IgD-negative memory B cell (primary cell): ENCODE results near the gene MET. TPM values are rescaled to one million over a fixed set of nuclear protein-coding genes. Genes with fewer than 3 reads are reported as not detected.

Source experiments
- H3K27ac Mint-ChIP-seq, 3 donors: one replicate each; pipeline ENCODE4 v1.8.0; 2020 to 2022; ENCODE audit warnings: mild to moderate bottlenecking in 3 of 3, mixed read lengths in 3 of 3, moderate library complexity in 1 of 3
- H3K27me3 Mint-ChIP-seq: one replicate; pipeline ENCODE4 v1.8.0; 2021; ENCODE audit warnings: mixed read lengths
- H3K36me3 Mint-ChIP-seq: one replicate; pipeline ENCODE4 v1.8.0; 2020; ENCODE audit warnings: mild to moderate bottlenecking, mixed read lengths
- H3K4me1 Mint-ChIP-seq, 3 donors: one replicate each; pipeline ENCODE4 v1.8.0; 2020 to 2022; ENCODE audit warnings: mixed read lengths in 3 of 3, mild to moderate bottlenecking in 1 of 3
- H3K4me3 Mint-ChIP-seq, 4 donors: one replicate each; pipeline ENCODE4 v1.8.0; 2020 to 2022; ENCODE audit warnings: mild to moderate bottlenecking in 4 of 4, mixed read lengths in 4 of 4, moderate library complexity in 3 of 4
- H3K9me3 Mint-ChIP-seq, 3 donors: one replicate each; pipeline ENCODE4 v1.8.0; 2020 to 2021; ENCODE audit warnings: mixed read lengths in 3 of 3, mild to moderate bottlenecking in 1 of 3
- polyA plus RNA-seq: library from polyadenylated mRNA; unstranded; fragments of 300-500 nt; fragmentation: Illumina TruSeq; gene quantifications from one replicate; pipeline ENCODE4 v1.2.3, GENCODE V29; 2021

The MET gene
- polyA plus RNA-seq, 1 donor from 2014 or later: not detected

- no peaks in the 10 kb centered on the region for H3K4me1 Mint-ChIP-seq
- no peak overlapping the region for H3K27ac Mint-ChIP-seq
- no peaks in the 10 kb centered on the region for H3K36me3 Mint-ChIP-seq
- H3K9me3 Mint-ChIP-seq: no peaks in the 10 kb centered on the region
- no peak overlapping the region for H3K4me3 Mint-ChIP-seq
- peaks cover 2% of the 10 kb centered on the region for H3K27me3 Mint-ChIP-seq
These were observed 109.6 kb downstream of the MET start for GRCh38 chr7:116781584-116781983.

- Mint-ChIP-seq H3K9me3 (no peaks in the 10 kb centered on the region), H3K4me1 (no peaks in the 10 kb centered on the region), H3K27ac (no peak overlapping the region), H3K36me3 (no peaks in the 10 kb centered on the region), H3K4me3 (no peak overlapping the region), H3K27me3 (peaks cover 2% of the 10 kb centered on the region)
These were observed 110.2 kb downstream of the MET start for GRCh38 chr7:116782177-116782711.

- H3K36me3 Mint-ChIP-seq: no peaks in the 10 kb centered on the region
- H3K4me1 Mint-ChIP-seq: no peaks in the 10 kb centered on the region
- H3K9me3 Mint-ChIP-seq: no peaks in the 10 kb centered on the region
- H3K27ac Mint-ChIP-seq: no peak overlapping the region
- no peak overlapping the region for H3K4me3 Mint-ChIP-seq
- H3K27me3 Mint-ChIP-seq: peaks cover 2% of the 10 kb centered on the region
These were observed 111.8 kb downstream of the MET start for GRCh38 chr7:116783666-116784318.

- no peaks in the 10 kb centered on the region for H3K36me3 Mint-ChIP-seq
- H3K4me3 Mint-ChIP-seq: no peak overlapping the region
- no peaks in the 10 kb centered on the region for H3K27me3 Mint-ChIP-seq
- H3K4me1 Mint-ChIP-seq: no peaks in the 10 kb centered on the region
- no peaks in the 10 kb centered on the region for H3K9me3 Mint-ChIP-seq
- no peak overlapping the region for H3K27ac Mint-ChIP-seq
These were observed 112.7 kb downstream of the MET start for GRCh38 chr7:116784647-116785046.

GRCh38 chr7:116785843-116786242 lies 113.8 kb downstream of the MET start:
- H3K9me3 Mint-ChIP-seq: no peaks in the 10 kb centered on the region
- no peak overlapping the region for H3K27ac Mint-ChIP-seq

GRCh38 chr7:116786791-116787443 lies 114.9 kb downstream of the MET start:
- Mint-ChIP-seq H3K27me3 (no peaks in the 10 kb centered on the region), H3K9me3 (no peaks in the 10 kb centered on the region), H3K4me1 (no peaks in the 10 kb centered on the region), H3K27ac (no peak overlapping the region), H3K4me3 (no peak overlapping the region), H3K36me3 (no peaks in the 10 kb centered on the region)

More at GRCh38 chr7:116785843-116786242, 113.8 kb downstream of the MET start:
- H3K4me3 Mint-ChIP-seq: no peak overlapping the region
- no peaks in the 10 kb centered on the region for H3K4me1 Mint-ChIP-seq
- H3K27me3 Mint-ChIP-seq: no peaks in the 10 kb centered on the region
- no peaks in the 10 kb centered on the region for H3K36me3 Mint-ChIP-seq

GRCh38 chr7:116787881-116788280 lies 115.9 kb downstream of the MET start:
- Mint-ChIP-seq H3K27me3 (peaks cover under 1% of the 10 kb centered on the region), H3K36me3 (no peaks in the 10 kb centered on the region)

GRCh38 chr7:116788572-116789197 lies 116.7 kb downstream of the MET start:
- Mint-ChIP-seq H3K9me3 (no peaks in the 10 kb centered on the region), H3K27ac (no peak overlapping the region), H3K27me3 (peaks cover 2% of the 10 kb centered on the region), H3K36me3 (no peaks in the 10 kb centered on the region), H3K4me1 (no peaks in the 10 kb centered on the region), H3K4me3 (no peak overlapping the region)

More at GRCh38 chr7:116787881-116788280, 115.9 kb downstream of the MET start:
- H3K4me1 Mint-ChIP-seq: no peaks in the 10 kb centered on the region
- H3K4me3 Mint-ChIP-seq: no peak overlapping the region
- no peak overlapping the region for H3K27ac Mint-ChIP-seq
- no peaks in the 10 kb centered on the region for H3K9me3 Mint-ChIP-seq

- Mint-ChIP-seq H3K4me3 (no peak overlapping the region), H3K27me3 (peaks cover 2% of the 10 kb centered on the region), H3K36me3 (no peaks in the 10 kb centered on the region), H3K27ac (no peak overlapping the region), H3K9me3 (no peaks in the 10 kb centered on the region), H3K4me1 (no peaks in the 10 kb centered on the region)
These were observed 118.0 kb downstream of the MET start for GRCh38 chr7:116790025-116790424.

GRCh38 chr7:116792813-116793212 lies 120.8 kb downstream of the MET start:
- H3K27ac Mint-ChIP-seq: no peak overlapping the region
- peaks cover 2% of the 10 kb centered on the region for H3K27me3 Mint-ChIP-seq
- H3K36me3 Mint-ChIP-seq: no peaks in the 10 kb centered on the region
- no peaks in the 10 kb centered on the region for H3K4me1 Mint-ChIP-seq
- no peak overlapping the region for H3K4me3 Mint-ChIP-seq
- no peaks in the 10 kb centered on the region for H3K9me3 Mint-ChIP-seq

GRCh38 chr7:116793795-116794340 lies 121.9 kb downstream of the MET start:
- H3K27ac Mint-ChIP-seq: no peak overlapping the region
- peaks cover 0 to 10% (median 2%) of the 10 kb centered on the region in 3 donors for H3K4me1 Mint-ChIP-seq

GRCh38 chr7:116796471-116796870 lies 124.5 kb downstream of the MET start:
- no peaks in the 10 kb centered on the region for H3K36me3 Mint-ChIP-seq
- H3K27me3 Mint-ChIP-seq: peaks cover 5% of the 10 kb centered on the region
- H3K4me1 Mint-ChIP-seq: peaks cover 0 to 10% (median 2%) of the 10 kb centered on the region in 3 donors
- H3K27ac Mint-ChIP-seq: no peak overlapping the region
- no peaks in the 10 kb centered on the region for H3K9me3 Mint-ChIP-seq
- no peak overlapping the region for H3K4me3 Mint-ChIP-seq

More at GRCh38 chr7:116793795-116794340, 121.9 kb downstream of the MET start:
- Mint-ChIP-seq H3K9me3 (no peaks in the 10 kb centered on the region), H3K4me3 (no peak overlapping the region), H3K36me3 (no peaks in the 10 kb centered on the region), H3K27me3 (peaks cover 2% of the 10 kb centered on the region)

- Mint-ChIP-seq H3K4me1 (peaks cover 0 to 11% (median 2%) of the 10 kb centered on the region in 3 donors), H3K4me3 (no peak overlapping the region), H3K27ac (no peak overlapping the region), H3K36me3 (peaks cover under 1% of the 10 kb centered on the region), H3K9me3 (no peaks in the 10 kb centered on the region), H3K27me3 (peaks cover 6% of the 10 kb centered on the region)
These were observed 125.6 kb downstream of the MET start for GRCh38 chr7:116797612-116798011.

GRCh38 chr7:116798232-116798631 lies 126.2 kb downstream of the MET start:
- no peaks in the 10 kb centered on the region for H3K9me3 Mint-ChIP-seq
- peaks cover 2% of the 10 kb centered on the region for H3K36me3 Mint-ChIP-seq
- H3K27me3 Mint-ChIP-seq: peaks cover 5% of the 10 kb centered on the region
- H3K27ac Mint-ChIP-seq: no peak overlapping the region
- H3K4me1 Mint-ChIP-seq: peaks cover 0 to 13% (median 6%) of the 10 kb centered on the region in 3 donors
- H3K4me3 Mint-ChIP-seq: no peak overlapping the region

- no peak overlapping the region for H3K27ac Mint-ChIP-seq
- peaks cover 2% of the 10 kb centered on the region for H3K36me3 Mint-ChIP-seq
- H3K4me1 Mint-ChIP-seq: peaks cover 6 to 13% (median 6%) of the 10 kb centered on the region in 3 donors
- no peaks in the 10 kb centered on the region for H3K9me3 Mint-ChIP-seq
- no peak overlapping the region for H3K4me3 Mint-ChIP-seq
- peaks cover 9% of the 10 kb centered on the region for H3K27me3 Mint-ChIP-seq
These were observed 127.9 kb downstream of the MET start for GRCh38 chr7:116799916-116800315.
